ENCODE data around the gene NANOS1. TPM values are rescaled to one million over a fixed set of nuclear protein-coding genes. Genes with fewer than 3 reads are reported as not detected.

NANOS1 gene
- total and polyA plus RNA-seq, 9 of the 15 experiments (the other 6 are each of a cell fraction or from before 2014, with no cell fraction given): 0.14 to 1.6 (median 0.83) TPM; not detected in 1

GRCh38 chr10:118986815-118987790 lies 42.4 kb upstream of the NANOS1 start:
- no peaks in the 10 kb centered on the region for H3K9me3 ChIP-seq (replicated peaks; ENCODE audit: control insufficient read depth, insufficient read depth, low read depth, low read length)
- H3K79me2 ChIP-seq (ENCODE audit: control insufficient read depth, insufficient read depth, low read length): no peaks in the 10 kb centered on the region
- H3K4me1 ChIP-seq (replicated peaks in 1 of 2; ENCODE audit: control insufficient read depth in 2 of 2, insufficient read depth in 2 of 2, low read length in 2 of 2): no peaks in the 10 kb centered on the region
- ChIA-PET CTCF (ENCODE audit: low intra/inter-chr PET ratio) (no interaction called here), POLR2A (interaction anchor here (1.1 kb wide), 1 partner anchor 12 kb away, joined by 3 read pairs; no protein-coding TSS in a partner anchor)
- ATAC-seq (no peak), FAIRE-seq (no peak), DNase-seq (ENCODE audit: extremely low read depth in 1 of 4, low spot score in 3 of 4) (no peak)
- H3K9me1 ChIP-seq (ENCODE audit: control insufficient read depth, insufficient read depth, low read length): no peaks in the 10 kb centered on the region
- in situ Hi-C loops (cut with MboI) (no loop called here), intact Hi-C loops (cut with micrococcal nuclease) (no loop called here)
- TF ChIP-seq XRCC5 (IDR thresholded peaks at IDR 0.05; ENCODE audit: low read depth, low read length) (no peak), ZC3H4 (CRISPR knock-in tag; IDR thresholded peaks at IDR 0.05; ENCODE audit: borderline replicate concordance) (no peak), SLC30A9 (CRISPR knock-in tag; IDR thresholded peaks at IDR 0.05) (no peak), KAT7 (CRISPR knock-in tag; IDR thresholded peaks at IDR 0.05; ENCODE audit: borderline replicate concordance) (no peak), NFE2 (IDR thresholded peaks at IDR 0.05; ENCODE audit: low read depth) (no peak), MCM5 (IDR thresholded peaks at IDR 0.05; ENCODE audit: low read depth) (no peak), PTTG1 (tag; IDR thresholded peaks at IDR 0.05; ENCODE audit: low read depth) (no peak), ZBTB1 (CRISPR knock-in tag; IDR thresholded peaks at IDR 0.05; ENCODE audit: borderline replicate concordance, low read depth) (no peak), HINFP (tag; conservative IDR thresholded peaks at IDR 0.05; ENCODE audit: low read depth) (no peak)
- H3K27me3 ChIP-seq (ENCODE audit: control insufficient read depth in 2 of 2, insufficient read depth in 2 of 2, low read length in 2 of 2): peaks cover 0 to 6% of the 10 kb centered on the region in 2 experiments; a peak in 1 of 5 replicates
- WGBS (ENCODE audit: insufficient coverage, low coverage, missing lambda C conversion rate): 0% methylated on average over 6 of the region's 7 CpGs
- no peak overlapping the region for H3K27ac ChIP-seq (ENCODE audit: extremely low read depth, low read depth, low read length)
- no peak overlapping the region for H3K4me2 ChIP-seq (ENCODE audit: insufficient read depth, low read length)
- H3K9ac ChIP-seq (ENCODE audit: insufficient read depth in 1 of 2, low read depth in 2 of 2, low read length in 2 of 2): no peak overlapping the region
- no peak overlapping the region for H3K4me3 ChIP-seq
- BruUV-seq (replicated peaks): no TSS peak
- H2AFZ ChIP-seq (ENCODE audit: low read depth, low read length): no peak overlapping the region
- no peaks in the 10 kb centered on the region for H3K36me3 ChIP-seq (ENCODE audit: control insufficient read depth, insufficient read depth, low read length)
- H4K20me1 ChIP-seq (replicated peaks; ENCODE audit: control insufficient read depth, insufficient read depth, low read length): no peaks in the 10 kb centered on the region
